KOPT-K1 (cell line): ENCODE data around the gene PCDHGB5.

Source experiments
- H3K27ac ChIP-seq: fragments of 200-600 bp; sonication (generic); 2 replicates; pipeline ENCODE4 v1.5.1; 2016; ENCODE audit warnings: antibody characterized with exemption, mild to moderate bottlenecking, low read depth, low read length; ENCODE audit not compliant: poor library complexity, severe bottlenecking
- H3K36me3 ChIP-seq: fragments of 200-600 bp; sonication (generic); 2 replicates; pipeline ENCODE4 v1.5.1; 2017; ENCODE audit warnings: antibody characterized with exemption, mild to moderate bottlenecking, low read length, moderate library complexity; ENCODE audit not compliant: insufficient read depth
- H3K9me3 ChIP-seq: fragments of 200-600 bp; sonication (generic); 2 replicates; pipeline ENCODE4 v1.5.1; 2017; ENCODE audit warnings: antibody characterized with exemption, low read length, mild to moderate bottlenecking; ENCODE audit not compliant: insufficient read depth, poor library complexity, severe bottlenecking

The PCDHGB5 gene

DNA sequence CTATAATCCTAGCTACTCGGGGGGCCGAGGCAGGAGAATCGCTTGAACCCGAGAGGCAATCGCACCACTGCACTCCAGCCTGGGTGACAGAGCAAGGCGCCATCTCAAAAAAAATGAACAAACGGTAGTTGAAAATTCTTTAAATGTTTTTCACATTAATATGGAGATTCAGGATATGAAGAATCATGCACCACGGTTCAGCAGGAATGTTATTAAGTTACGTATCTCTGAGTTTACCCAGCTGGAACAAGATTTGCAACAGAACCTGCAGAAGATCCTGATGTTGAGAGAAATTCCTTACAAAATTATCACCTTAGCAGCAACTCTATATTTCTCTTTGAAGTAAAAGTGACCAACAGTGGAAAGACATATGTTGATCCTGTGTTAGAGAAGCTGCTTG, 42.6 kb downstream of the PCDHGB5 start:
- no peaks in the 10 kb centered on the region for H3K36me3 ChIP-seq
- H3K9me3 ChIP-seq: peaks cover 5% of the 10 kb centered on the region
- H3K27ac ChIP-seq: no peak overlapping the region

DNA sequence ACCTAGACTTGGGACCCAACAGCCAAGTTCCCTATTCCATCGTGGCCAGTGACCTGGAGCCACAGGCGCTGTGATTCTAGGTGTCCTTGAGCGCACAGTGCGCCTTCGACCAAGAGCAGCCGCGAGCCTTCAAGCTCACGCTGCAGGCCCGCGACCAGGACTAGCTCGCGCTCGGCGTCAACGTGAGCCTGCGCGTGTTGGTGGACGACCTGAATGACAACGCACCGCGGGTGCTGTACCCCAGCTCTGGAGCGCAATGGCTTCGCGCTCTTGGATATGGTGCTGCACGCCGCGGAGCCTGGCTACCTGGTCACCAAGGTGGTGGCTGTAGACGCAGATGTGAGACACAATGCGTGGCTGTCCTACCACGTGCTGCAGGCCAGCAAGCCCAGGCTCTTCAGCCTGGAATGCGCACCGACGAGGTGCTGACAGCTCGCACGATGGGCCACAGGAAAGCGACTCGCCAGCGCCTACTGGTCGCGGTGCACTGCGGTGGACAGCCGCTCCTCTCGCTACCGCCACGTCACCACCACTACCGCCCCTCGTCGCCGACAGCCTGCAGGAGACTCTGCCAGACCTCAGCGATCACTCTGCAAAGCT, 43.9 kb downstream of the PCDHGB5 start:
- Histone ChIP-seq H3K9me3 (peaks cover 5% of the 10 kb centered on the region), H3K27ac (no peak overlapping the region), H3K36me3 (no peaks in the 10 kb centered on the region)
